Mucosa of rectum (tissue), 2 donors: ENCODE measurements around the gene NWD2.

Experiments
- H3K27ac ChIP-seq, 2 donors: one replicate each; pipeline ENCODE4 v1.7.0; 2013; ENCODE audit warnings: inconsistent platforms in 2 of 2, low read depth in 2 of 2, low read length in 2 of 2
- H3K27me3 ChIP-seq, 2 donors: one replicate each; pipeline ENCODE4 v1.7.0; 2013; ENCODE audit warnings: low read length in 2 of 2; ENCODE audit not compliant: control insufficient read depth in 2 of 2, insufficient read depth in 2 of 2
- H3K36me3 ChIP-seq, 2 donors: one replicate each; pipeline ENCODE4 v1.7.0; 2013; ENCODE audit warnings: low read length in 2 of 2; ENCODE audit not compliant: control insufficient read depth in 2 of 2, insufficient read depth in 2 of 2
- H3K4me1 ChIP-seq, 2 donors: one replicate each; pipeline ENCODE4 v1.7.0; 2013; ENCODE audit warnings: low read length in 2 of 2, mild to moderate bottlenecking in 1 of 2; ENCODE audit not compliant: control insufficient read depth in 2 of 2, insufficient read depth in 2 of 2
- H3K4me3 ChIP-seq, 2 donors: one replicate each; pipeline ENCODE4 v1.7.0; 2013; ENCODE audit warnings: low read length in 2 of 2
- H3K9ac ChIP-seq, 2 donors: one replicate each; pipeline ENCODE4 v1.7.0; 2013; ENCODE audit warnings: low read length in 2 of 2, low read depth in 1 of 2, mild to moderate bottlenecking in 1 of 2
- H3K9me3 ChIP-seq, 2 donors: one replicate each; pipeline ENCODE4 v1.7.0; 2013; ENCODE audit warnings: low read length in 2 of 2; ENCODE audit not compliant: control insufficient read depth in 2 of 2
- donor health status: healthy.
- donor health status: Normal muscosa, but diverticular disease.

Gene NWD2

DNA sequence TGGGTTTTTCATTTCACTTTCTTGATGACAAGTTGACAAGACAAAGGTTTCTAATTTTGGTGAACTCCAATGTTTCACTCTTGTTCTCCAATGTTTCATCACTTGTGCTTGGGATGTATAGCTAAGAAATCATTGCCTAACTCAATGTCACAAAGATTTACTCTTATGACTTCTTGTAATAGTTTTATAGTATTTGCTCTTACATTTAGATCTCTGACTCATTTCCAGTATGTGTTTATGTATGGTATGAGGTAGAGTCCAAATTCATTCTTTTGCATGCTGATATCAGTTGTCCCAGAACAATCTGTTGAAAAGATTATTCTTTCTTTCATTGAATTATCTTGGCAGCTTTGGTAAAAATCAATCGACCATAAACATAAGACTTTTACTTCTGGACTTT lies 12.2 kb upstream of the NWD2 start:
- H3K4me3 ChIP-seq = no peak overlapping the region
- H3K9ac ChIP-seq = no peak overlapping the region
- no peaks in the 10 kb centered on the region for H3K9me3 ChIP-seq
- H3K27me3 ChIP-seq = no peaks in the 10 kb centered on the region
- no peaks in the 10 kb centered on the region for H3K4me1 ChIP-seq
- no peak overlapping the region for H3K27ac ChIP-seq
- no peaks in the 10 kb centered on the region for H3K36me3 ChIP-seq

DNA sequence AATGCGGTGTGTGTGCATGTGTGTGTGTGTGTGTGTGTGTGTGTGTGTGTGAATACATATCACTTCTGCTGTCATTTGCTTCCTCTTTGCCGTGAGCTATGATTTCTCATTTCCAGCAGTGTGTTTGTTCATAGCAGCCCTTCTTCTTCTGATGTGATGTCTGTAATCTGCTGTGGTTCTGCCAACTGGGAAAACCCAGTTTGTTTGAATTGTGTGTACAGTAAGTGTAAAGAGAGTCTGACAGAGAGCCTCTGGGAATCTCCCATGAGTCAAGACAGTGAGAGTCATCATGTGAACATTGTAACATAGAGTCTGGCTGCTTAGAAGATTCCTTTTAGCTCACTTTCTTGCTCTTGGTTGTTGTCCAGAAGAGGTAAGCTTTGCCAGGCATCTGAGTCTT lies 8.4 kb upstream of the NWD2 start:
- Histone ChIP-seq H3K9ac (no peak overlapping the region), H3K36me3 (no peaks in the 10 kb centered on the region), H3K4me1 (no peaks in the 10 kb centered on the region), H3K9me3 (no peaks in the 10 kb centered on the region), H3K27ac (no peak overlapping the region), H3K4me3 (no peak overlapping the region), H3K27me3 (no peaks in the 10 kb centered on the region)

DNA sequence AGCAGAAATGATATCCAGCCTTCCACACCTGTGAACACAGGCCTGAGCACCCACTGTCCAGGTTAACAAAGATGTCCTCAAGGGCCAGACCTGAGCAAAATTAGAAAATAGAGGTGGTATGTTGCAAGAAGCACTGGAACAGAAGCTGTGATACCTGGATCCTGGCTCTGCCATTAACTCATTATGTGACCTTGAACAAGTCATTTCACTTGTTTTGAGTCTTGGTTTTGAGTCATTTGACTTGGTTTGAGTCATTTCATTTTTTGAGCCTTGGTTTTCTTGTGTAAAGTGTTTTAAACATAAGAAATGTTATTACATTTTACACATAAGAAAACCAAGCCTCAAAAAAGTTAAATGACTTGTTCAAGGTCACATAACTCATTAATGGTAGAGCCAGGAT lies 2.9 kb upstream of the NWD2 start:
- Histone ChIP-seq H3K36me3 (no peaks in the 10 kb centered on the region), H3K27me3 (peaks cover 16 to 32% of the 10 kb centered on the region in 2 donors), H3K4me3 (no peak overlapping the region), H3K9me3 (no peaks in the 10 kb centered on the region), H3K27ac (no peak overlapping the region), H3K4me1 (peaks cover 0 to 4% of the 10 kb centered on the region in 2 donors), H3K9ac (no peak overlapping the region)

DNA sequence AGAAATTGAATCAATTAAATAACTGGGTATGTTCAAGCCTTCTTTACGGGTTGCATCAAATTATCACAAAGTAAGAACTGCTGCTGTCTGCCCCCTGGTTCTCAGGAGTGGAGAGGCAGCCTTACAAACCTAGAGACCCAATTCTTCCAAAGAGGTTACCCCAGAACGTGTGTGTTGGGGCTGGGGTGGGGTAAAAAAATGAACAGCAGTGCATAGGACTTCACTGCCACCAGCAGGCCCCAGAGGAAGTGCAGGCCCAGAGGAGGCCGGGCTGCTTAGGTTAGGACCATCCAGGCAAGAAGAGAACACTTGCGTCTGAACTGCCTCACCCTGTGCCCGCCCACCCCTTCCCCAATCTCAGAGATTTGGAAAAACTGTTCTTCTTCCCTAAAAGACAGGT lies 1.5 kb upstream of the NWD2 start:
- Histone ChIP-seq H3K9me3 (no peaks in the 10 kb centered on the region), H3K27ac (no peak overlapping the region), H3K9ac (no peak overlapping the region), H3K4me1 (peaks cover 0 to 4% of the 10 kb centered on the region in 2 donors), H3K27me3 (peaks cover 16 to 32% of the 10 kb centered on the region in 2 donors), H3K36me3 (no peaks in the 10 kb centered on the region), H3K4me3 (no peak overlapping the region)

DNA sequence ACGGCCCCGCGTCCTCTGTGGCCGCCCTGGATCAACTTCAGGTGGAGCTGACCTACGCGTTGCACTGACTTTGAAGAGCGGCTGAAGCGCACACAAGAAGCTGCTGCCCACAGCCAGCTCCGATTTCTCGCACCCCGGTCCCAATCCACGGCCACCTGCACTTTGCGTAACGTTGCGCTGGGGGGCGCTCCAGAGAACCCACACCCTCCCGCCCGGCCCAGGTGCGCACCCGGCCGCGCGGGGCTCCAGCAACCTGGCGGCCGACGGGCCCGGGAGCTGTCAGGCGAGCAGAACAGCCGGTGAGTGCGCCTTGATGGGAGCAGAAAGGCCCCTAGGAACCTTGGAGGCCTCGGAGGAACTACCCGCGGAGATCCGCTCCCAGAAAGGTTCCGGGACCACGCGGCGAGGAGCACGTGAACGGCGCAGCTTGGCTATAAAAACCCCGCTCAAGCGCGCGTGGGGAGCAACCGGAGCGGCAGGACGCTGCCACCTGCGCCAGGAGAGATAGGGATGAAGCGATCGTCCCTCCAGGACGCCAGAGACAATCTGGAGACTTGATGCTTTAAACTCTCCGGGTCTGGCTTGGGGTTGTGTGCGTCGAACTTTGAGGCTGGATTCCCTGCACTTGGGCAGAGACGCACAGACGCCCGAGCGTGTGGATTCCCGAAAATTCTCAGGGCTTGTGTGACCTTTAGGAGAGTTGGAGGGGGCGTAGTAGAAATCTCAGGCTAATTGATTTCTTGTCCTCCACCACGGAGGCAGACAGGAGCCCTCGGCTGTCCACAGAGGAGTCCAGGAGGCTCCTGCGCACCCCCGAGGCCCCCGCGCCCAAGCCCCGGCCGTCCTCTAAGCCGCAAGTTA lies 591 bp upstream of the NWD2 start:
- no peak overlapping the region for H3K9ac ChIP-seq

DNA sequence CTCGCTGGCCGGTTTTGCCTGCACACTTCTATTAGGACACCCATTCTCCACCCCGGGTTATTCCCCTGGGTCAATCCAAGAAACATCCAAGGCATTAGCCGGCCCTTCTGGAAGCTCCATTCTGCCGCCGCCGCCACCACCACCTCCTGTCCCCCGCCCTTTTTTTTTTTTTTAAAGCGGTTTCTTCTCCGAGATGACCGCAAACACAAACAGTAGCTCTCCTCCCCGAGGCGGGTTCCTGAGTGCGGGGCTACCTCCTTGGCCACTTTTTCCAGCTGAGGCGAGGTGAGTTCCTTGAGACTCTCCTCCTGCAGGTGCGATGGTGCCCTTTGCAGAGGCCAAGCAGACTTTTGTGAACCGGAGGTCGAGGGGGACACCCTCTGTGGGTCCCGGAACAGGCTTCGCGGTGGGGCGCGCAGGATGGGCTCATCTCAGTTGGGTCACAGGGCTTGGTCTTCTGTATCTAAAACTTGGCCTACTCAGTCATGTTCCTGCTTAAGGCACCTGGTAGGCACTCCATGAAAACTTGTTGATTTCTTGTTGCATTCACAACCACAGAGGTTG lies 930 bp downstream of the NWD2 start:
- Histone ChIP-seq H3K27me3 (peaks cover 19 to 32% of the 10 kb centered on the region in 2 donors), H3K4me3 (no peak overlapping the region), H3K4me1 (peaks cover 0 to 4% of the 10 kb centered on the region in 2 donors), H3K9ac (no peak overlapping the region), H3K9me3 (no peaks in the 10 kb centered on the region), H3K27ac (no peak overlapping the region), H3K36me3 (no peaks in the 10 kb centered on the region)

More for the DNA sequence above, 591 bp upstream of the NWD2 start:
- H3K9me3 ChIP-seq = no peaks in the 10 kb centered on the region
- H3K27ac ChIP-seq = no peak overlapping the region
- H3K27me3 ChIP-seq = peaks cover 19 to 32% of the 10 kb centered on the region in 2 donors
- H3K36me3 ChIP-seq = no peaks in the 10 kb centered on the region
- peaks cover 0 to 4% of the 10 kb centered on the region in 2 donors for H3K4me1 ChIP-seq
- no peak overlapping the region for H3K4me3 ChIP-seq

DNA sequence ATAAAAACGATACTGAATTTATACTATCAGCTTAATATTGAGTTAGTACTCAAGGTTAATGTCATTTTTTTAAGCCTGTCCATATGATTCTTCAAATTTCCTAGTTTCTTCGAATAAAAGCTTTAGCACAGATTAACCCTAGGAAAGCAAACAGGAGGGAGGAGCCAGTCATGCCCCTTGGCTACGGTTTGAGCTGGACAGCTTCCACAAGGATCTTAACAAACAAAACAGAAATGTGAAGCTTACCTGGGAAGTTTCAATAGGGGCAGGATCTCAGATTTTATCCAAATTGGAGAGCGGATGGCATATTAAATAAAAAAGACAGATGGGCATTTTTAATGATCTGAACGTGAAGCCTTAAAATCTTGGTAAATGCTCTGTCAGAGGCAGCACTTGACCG lies 2.3 kb downstream of the NWD2 start:
- Histone ChIP-seq H3K27ac (no peak overlapping the region), H3K4me3 (no peak overlapping the region), H3K9me3 (no peaks in the 10 kb centered on the region), H3K9ac (no peak overlapping the region), H3K27me3 (peaks cover 19 to 32% of the 10 kb centered on the region in 2 donors), H3K4me1 (peaks cover 0 to 4% of the 10 kb centered on the region in 2 donors), H3K36me3 (no peaks in the 10 kb centered on the region)

DNA sequence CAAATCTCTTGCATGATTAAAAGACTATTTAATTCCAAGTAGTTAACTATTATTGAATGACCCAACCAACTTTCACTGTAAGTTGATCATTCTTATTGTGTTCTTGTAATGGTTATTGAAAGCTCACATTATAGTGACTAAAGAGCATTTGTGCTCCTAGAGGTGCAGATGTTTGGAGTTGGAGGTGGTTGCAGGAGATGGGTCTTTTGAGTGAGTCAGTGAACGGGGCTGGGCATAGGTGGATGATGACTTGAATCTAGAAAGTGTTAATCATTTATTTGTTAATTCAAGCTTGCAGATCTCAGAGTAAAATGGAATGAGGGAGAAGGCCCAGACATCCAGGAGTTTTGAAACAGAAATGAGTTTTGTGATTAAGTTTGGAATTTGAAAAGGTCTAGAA lies 13.7 kb downstream of the NWD2 start:
- no peaks in the 10 kb centered on the region for H3K9me3 ChIP-seq
- no peak overlapping the region for H3K4me3 ChIP-seq
- no peak overlapping the region for H3K27ac ChIP-seq
- H3K36me3 ChIP-seq = no peaks in the 10 kb centered on the region
- no peaks in the 10 kb centered on the region for H3K27me3 ChIP-seq
- no peaks in the 10 kb centered on the region for H3K4me1 ChIP-seq
- no peak overlapping the region for H3K9ac ChIP-seq

DNA sequence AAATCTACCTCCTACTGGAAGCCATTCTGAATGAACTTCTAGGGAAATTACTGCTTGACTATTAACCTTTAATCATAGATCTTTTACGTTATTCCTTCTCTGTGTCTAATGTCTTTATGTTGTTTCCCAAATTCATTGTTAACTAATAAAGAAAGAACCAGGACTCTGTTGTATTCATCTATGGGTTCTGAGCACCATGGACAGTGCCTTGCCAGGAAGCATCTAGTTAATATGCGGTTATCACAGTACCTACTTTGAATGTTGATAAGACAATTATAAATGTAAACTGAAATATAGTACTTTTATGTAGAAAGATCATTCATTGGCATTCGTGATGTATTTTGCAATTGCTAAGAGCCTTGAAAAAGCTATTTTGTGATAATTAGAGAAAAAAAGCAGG lies 23.8 kb downstream of the NWD2 start:
- H3K36me3 ChIP-seq = no peaks in the 10 kb centered on the region
- no peaks in the 10 kb centered on the region for H3K9me3 ChIP-seq
- H3K27me3 ChIP-seq = no peaks in the 10 kb centered on the region
- H3K9ac ChIP-seq = no peak overlapping the region
- no peak overlapping the region for H3K4me3 ChIP-seq
- no peak overlapping the region for H3K27ac ChIP-seq
- H3K4me1 ChIP-seq = no peaks in the 10 kb centered on the region

DNA sequence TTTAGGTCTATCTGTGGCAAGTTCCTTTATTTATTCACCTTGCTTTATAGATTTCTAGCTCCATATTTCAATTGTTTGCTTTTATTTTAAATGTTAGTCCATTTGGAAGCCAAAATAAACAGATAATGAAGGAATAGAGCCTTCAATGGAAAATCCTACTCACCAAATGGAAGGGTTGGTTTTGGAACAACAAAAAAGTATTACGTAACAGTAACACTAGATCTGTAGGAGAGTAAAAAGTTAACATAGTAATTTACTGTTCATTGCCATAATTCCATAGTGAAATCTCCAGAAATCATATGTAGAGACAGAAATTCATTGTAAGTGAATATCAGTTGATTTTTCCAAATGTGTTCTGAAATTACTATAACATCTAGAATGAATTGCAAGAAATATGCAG lies 34.6 kb downstream of the NWD2 start:
- Histone ChIP-seq H3K27me3 (no peaks in the 10 kb centered on the region), H3K4me1 (no peaks in the 10 kb centered on the region), H3K9me3 (peaks cover 0 to 2% of the 10 kb centered on the region in 2 donors), H3K9ac (no peak overlapping the region), H3K36me3 (no peaks in the 10 kb centered on the region), H3K27ac (no peak overlapping the region), H3K4me3 (no peak overlapping the region)
